AG09319 (cell line): ENCODE data around the gene SLPI.

Experiments used
- DNase-seq: peaks from one replicate; pipeline ENCODE4 v3.0.0-alpha.2; 2010; ENCODE audit warnings: low read depth; ENCODE audit errors: extremely low read depth
- CTCF ChIP-seq: IDR thresholded peaks from 2 replicates; pipeline ENCODE4 v1.5.1; 2011; ENCODE audit warnings: low read depth, mild to moderate bottlenecking, inconsistent platforms, low read length, moderate library complexity

The SLPI gene

GRCh38 chr20:45269754-45270270, 15.4 kb upstream of the SLPI start:
- no peak for DNase-seq
- no peak for TF ChIP-seq CTCF

GRCh38 chr20:45269056-45269455, 14.7 kb upstream of the SLPI start:
- no peak for DNase-seq
- no peak for TF ChIP-seq CTCF

GRCh38 chr20:45268531-45268930, 14.2 kb upstream of the SLPI start:
- TF ChIP-seq CTCF, result no peak
- no peak for DNase-seq

GRCh38 chr20:45266977-45267376, 12.6 kb upstream of the SLPI start:
- DNase-seq, result no peak
- TF ChIP-seq CTCF, result no peak

GRCh38 chr20:45263556-45264266, 9.3 kb upstream of the SLPI start:
- no peak for DNase-seq
- TF ChIP-seq CTCF, result no peak

GRCh38 chr20:45258664-45259063, 4.3 kb upstream of the SLPI start:
- no peak for DNase-seq

More at GRCh38 chr20:45258664-45259063, 4.3 kb upstream of the SLPI start:
- TF ChIP-seq CTCF, result no peak
